Ishikawa (cell line): ENCODE measurements around the gene SLC6A18.

Experiments used
- CEBPB ChIP-seq: IDR thresholded peaks from 2 replicates; pipeline ENCODE4 v1.6.1; 2012
- CREB1 ChIP-seq: IDR thresholded peaks from 2 replicates; pipeline ENCODE4 v1.6.1; 2012; ENCODE audit warnings: low read depth
- EGR1 ChIP-seq: IDR thresholded peaks from 2 replicates; pipeline ENCODE4 v1.6.1; 2012
- EP300 ChIP-seq: IDR thresholded peaks from 2 replicates; pipeline ENCODE4 v1.6.1; 2012; ENCODE audit warnings: borderline replicate concordance
- FOXM1 ChIP-seq: IDR thresholded peaks from 2 replicates; pipeline ENCODE4 v1.6.1; 2012; ENCODE audit warnings: low read depth, borderline replicate concordance
- MAX ChIP-seq: IDR thresholded peaks from 2 replicates; pipeline ENCODE4 v1.6.1; 2012
- NFIC ChIP-seq: IDR thresholded peaks from 2 replicates; pipeline ENCODE4 v1.6.1; 2012
- RAD21 ChIP-seq: IDR thresholded peaks from 2 replicates; pipeline ENCODE4 v1.6.1; 2012; ENCODE audit warnings: low read depth
- REST ChIP-seq: IDR thresholded peaks from 2 replicates; pipeline ENCODE4 v1.6.1; 2012; ENCODE audit warnings: low read depth, mild to moderate bottlenecking
- TAF1 ChIP-seq: IDR thresholded peaks from 2 replicates; pipeline ENCODE4 v1.6.1; 2012; ENCODE audit warnings: low read depth, mild to moderate bottlenecking
- TCF12 ChIP-seq: IDR thresholded peaks from 2 replicates; pipeline ENCODE4 v1.6.1; 2012; ENCODE audit warnings: low read depth
- TEAD4 ChIP-seq: IDR thresholded peaks from 2 replicates; pipeline ENCODE4 v1.6.1; 2012
- USF1 ChIP-seq: IDR thresholded peaks from 2 replicates; pipeline ENCODE4 v1.6.1; 2012
- YY1 ChIP-seq: IDR thresholded peaks from 2 replicates; pipeline ENCODE4 v1.6.1; 2012; ENCODE audit warnings: low read depth
- ZBTB7A ChIP-seq: IDR thresholded peaks from 2 replicates; pipeline ENCODE4 v1.6.1; 2012; ENCODE audit warnings: low read depth

The SLC6A18 gene

GRCh38 chr5:1246711-1247431, 21.7 kb downstream of the SLC6A18 start:
- TF ChIP-seq FOXM1 (no peak), YY1 (peak; percentile 74; the same call in 1 of the 2 replicates), TAF1 (no peak), CREB1 (no peak), MAX (peak; percentile 93), RAD21 (peak; percentile 30; the same call in 1 of the 2 replicates), REST (peak; percentile 98), TEAD4 (peak; percentile 79), NFIC (peak; percentile 92), USF1 (peak; percentile 38; the same call in 1 of the 2 replicates), TCF12 (peak; percentile 55), ZBTB7A (peak; percentile 65; the same call in 1 of the 2 replicates)

- no peak for TF ChIP-seq YY1
- TF ChIP-seq RAD21, result no peak
- TF ChIP-seq TAF1, result no peak
- TF ChIP-seq NFIC, result no peak
- no peak for TF ChIP-seq TEAD4
- TF ChIP-seq EP300, result no peak
- no peak for TF ChIP-seq CEBPB
- TF ChIP-seq CREB1, result no peak
- TF ChIP-seq EGR1, result no peak
Observed at GRCh38 chr5:1247811-1248210, 22.6 kb downstream of the SLC6A18 start.

GRCh38 chr5:1249366-1250280, 24.4 kb downstream of the SLC6A18 start:
- TF ChIP-seq RAD21 (no peak), NFIC (no peak), YY1 (no peak), FOXM1 (no peak), ZBTB7A (no peak), REST (no peak), CEBPB (no peak), EP300 (no peak)

- peak; percentile 44 for TF ChIP-seq REST
- TF ChIP-seq MAX, result no peak
Observed at GRCh38 chr5:1251678-1252580, 26.7 kb downstream of the SLC6A18 start.
